Spleen (tissue), 7 donors: Measurements from ENCODE around the gene MRPL17.

Source experiments
- CTCF ChIP-seq, 11 experiments: fragments of 200-600 bp in 7 of 11; fragments of 450-650 bp in 4 of 11; sonication (generic) in 4 of 11; IDR thresholded peaks in 8 of 11; conservative IDR thresholded peaks in 3 of 11; 1 replicate in 7 of 11; 2 replicates in 4 of 11; pipeline versions ENCODE4 v1.4.0 to v1.8.0; 2016 to 2021; ENCODE audit warnings: antibody characterized with exemption in 11 of 11, inconsistent platforms in 4 of 11, mild to moderate bottlenecking in 1 of 11
- POLR2A ChIP-seq, 3 donors: fragments of 450-650 bp; IDR thresholded peaks; one replicate each; pipeline ENCODE4 v1.5.1; 2017; ENCODE audit warnings: antibody characterized with exemption in 3 of 3, mild to moderate bottlenecking in 1 of 3
- donor health status: DM: no; HTN: no; CAD: no; lungs with moderate emphysema.
- donor health status: DM: no; HTN: no; CAD: no.
- donor health status: DM: no; HTN: no; CAD: no.

GRCh38 chr11:6667733-6668374 lies 15.3 kb downstream of the MRPL17 start:
- no peak for TF ChIP-seq POLR2A (IDR thresholded peaks at IDR 0.05)
- TF ChIP-seq CTCF (IDR thresholded peaks at IDR 0.05 in 8 of 11, conservative IDR thresholded peaks at IDR 0.05 in 3 of 11) = peak; percentile 20 to 72 (median 56)
